ENCODE results near the gene MPP7.

The MPP7 gene

DNA sequence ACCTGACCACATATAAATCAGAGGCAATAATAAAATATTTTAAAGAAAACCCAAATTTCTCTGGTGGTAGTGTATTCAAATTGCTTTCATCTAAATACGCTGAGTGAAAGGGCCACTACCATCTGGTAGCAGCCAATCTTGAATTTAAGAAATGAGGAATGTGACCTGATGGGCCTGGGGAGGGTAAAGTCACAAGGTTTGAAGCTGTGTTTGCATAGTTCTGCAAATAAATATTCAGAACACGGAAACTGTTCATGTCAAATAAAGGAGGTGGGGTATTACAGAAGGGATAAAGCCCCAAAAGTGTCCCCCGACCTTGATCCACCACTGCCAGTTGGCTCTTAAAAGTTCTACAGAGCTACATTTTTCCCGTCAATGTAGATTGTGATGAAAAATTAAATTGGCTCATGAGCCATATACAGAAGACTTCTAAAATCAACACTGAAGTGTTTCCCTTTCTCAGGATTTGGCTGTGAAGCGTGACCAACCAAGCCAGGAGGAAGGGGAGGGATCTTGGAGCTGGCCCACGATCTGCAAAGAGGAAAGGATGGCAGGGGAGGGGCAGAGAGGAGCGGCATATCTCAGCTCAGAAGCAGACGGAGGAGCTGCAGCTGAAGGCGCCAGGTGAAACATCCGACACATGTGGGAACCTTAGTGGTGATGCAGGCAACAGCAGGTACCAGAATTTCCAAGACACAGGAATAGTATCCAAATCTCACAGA, 39.6 kb downstream of the MPP7 start:
- DNase-seq: no peak

DNA sequence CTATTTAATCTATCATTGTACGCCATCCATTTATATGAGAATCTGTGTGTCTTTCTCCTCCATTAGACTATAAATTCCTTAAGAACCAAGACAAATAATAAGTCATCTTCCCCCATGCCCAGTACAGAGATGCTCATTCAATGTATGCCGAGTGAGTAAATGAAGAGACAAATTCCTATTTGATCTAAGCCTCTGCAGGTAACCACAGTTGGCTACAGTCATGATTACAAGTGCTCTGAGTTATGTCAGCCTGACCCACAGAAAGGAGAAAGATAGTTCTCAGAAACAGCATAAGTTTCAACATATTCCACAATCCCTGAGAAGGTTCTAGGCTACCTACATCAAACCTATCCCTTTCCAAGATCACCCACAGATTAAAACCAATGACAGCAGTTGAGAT, 46.1 kb downstream of the MPP7 start:
- DNase-seq: no peak

GRCh38 chr10:28254290-28254985, 48.4 kb downstream of the MPP7 start:
- DNase-seq: no peak

DNA sequence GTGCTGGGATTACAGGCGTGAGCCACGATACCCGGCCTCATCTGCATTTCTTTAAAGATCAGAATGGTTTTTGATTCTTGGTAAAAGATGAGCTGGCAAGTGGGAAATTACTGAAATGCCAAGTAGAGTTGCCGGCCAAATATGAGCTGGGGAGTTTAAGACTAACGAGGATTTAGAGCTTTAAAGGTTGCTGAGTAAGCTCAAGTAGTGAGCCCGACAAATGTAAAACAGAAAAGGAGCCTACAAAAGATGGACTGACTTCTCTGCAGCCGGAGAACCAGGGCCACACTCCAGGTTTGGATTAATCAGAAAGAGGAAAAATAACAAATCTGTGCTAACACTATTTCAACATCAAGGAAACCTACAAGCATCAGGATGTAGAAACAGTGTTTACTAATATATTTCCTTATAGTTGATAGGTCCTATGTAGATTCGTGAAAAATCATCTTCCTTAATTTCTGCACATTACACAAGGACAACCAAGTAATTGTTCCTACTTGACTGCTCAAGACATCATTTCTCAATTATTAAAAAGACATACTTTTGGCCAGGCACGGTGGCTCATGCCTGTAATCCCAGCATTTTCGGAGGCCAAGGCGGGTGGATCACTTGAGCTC, 49.6 kb downstream of the MPP7 start:
- DNase-seq: no peak

Data from activated naive CD4-positive, alpha-beta T cell (primary cell).